GM10266 (cell line): ENCODE data around the gene MYCBPAP.

Experiments
- DNase-seq: peaks from one replicate; pipeline ENCODE4 v3.0.0; 2012; ENCODE audit errors: extremely low spot score
- CTCF ChIP-seq: IDR thresholded peaks from 2 replicates; pipeline ENCODE4 v1.5.1; 2012; ENCODE audit warnings: mild to moderate bottlenecking, low read depth; ENCODE audit not compliant: control insufficient read depth, insufficient read depth; ENCODE audit errors: missing control alignments

The MYCBPAP gene

GRCh38 chr17:50484386-50485155, 23.7 kb upstream of the MYCBPAP start:
- DNase-seq: no peak
- TF ChIP-seq CTCF: no peak

- TF ChIP-seq CTCF: no peak
- no peak for DNase-seq
Measured at GRCh38 chr17:50487213-50488096, 20.8 kb upstream of the MYCBPAP start.

GRCh38 chr17:50488880-50489279, 19.4 kb upstream of the MYCBPAP start:
- DNase-seq: no peak
- no peak for TF ChIP-seq CTCF

- TF ChIP-seq CTCF: no peak
- DNase-seq: no peak
Measured at GRCh38 chr17:50491505-50491904, 16.7 kb upstream of the MYCBPAP start.

GRCh38 chr17:50492214-50492613, 16.0 kb upstream of the MYCBPAP start:
- no peak for DNase-seq
- TF ChIP-seq CTCF: no peak

GRCh38 chr17:50493744-50494143, 14.5 kb upstream of the MYCBPAP start:
- TF ChIP-seq CTCF: no peak
- no peak for DNase-seq
